HepG2 (cell line): Measurements from ENCODE around the gene UEVLD. TPM values are rescaled to one million over a fixed set of nuclear protein-coding genes. Genes with fewer than 3 reads are reported as not detected.

Experiments
- BHLHE40 ChIP-seq: IDR thresholded peaks from 2 replicates; pipeline ENCODE4 v1.6.1; 2011; ENCODE audit warnings: low read length, improper control_type of control experiment
- NCOA5 ChIP-seq: sonication (generic); formaldehyde crosslinking; IDR thresholded peaks from 2 replicates; pipeline ENCODE4 v1.4.0; 2020; ENCODE audit warnings: missing genetic modification reagents
- RARG ChIP-seq: sonication (generic); formaldehyde crosslinking; IDR thresholded peaks from 2 replicates; pipeline ENCODE4 v1.4.0; 2020; ENCODE audit warnings: low read depth, mild to moderate bottlenecking, missing genetic modification reagents
- REL ChIP-seq: sonication (generic); formaldehyde crosslinking; conservative IDR thresholded peaks from 2 replicates; pipeline ENCODE4 v1.8.0; 2022; ENCODE audit warnings: mild to moderate bottlenecking, missing genetic modification reagents, moderate library complexity
- SRY ChIP-seq: sonication (generic); formaldehyde crosslinking; IDR thresholded peaks from 2 replicates; pipeline ENCODE4 v1.8.0; 2022; ENCODE audit warnings: mild to moderate bottlenecking, missing genetic modification reagents
- TBX3 ChIP-seq: fragments of 450-650 bp; IDR thresholded peaks from 2 replicates; pipeline ENCODE4 v1.6.1; 2017; ENCODE audit warnings: antibody characterized with exemption, mild to moderate bottlenecking, inconsistent platforms, borderline replicate concordance
- TOE1 ChIP-seq: sonication (generic); formaldehyde crosslinking; IDR thresholded peaks from 2 replicates; pipeline ENCODE4 v1.4.0; 2020; ENCODE audit warnings: mild to moderate bottlenecking, missing genetic modification reagents
- ZFP36L1 ChIP-seq: sonication (generic); formaldehyde crosslinking; IDR thresholded peaks from 2 replicates; pipeline ENCODE4 v1.8.0; 2022; ENCODE audit warnings: mild to moderate bottlenecking, missing genetic modification reagents, moderate library complexity
- ZNF652 ChIP-seq: IDR thresholded peaks from 2 replicates; pipeline ENCODE4 v1.6.1; 2016; ENCODE audit warnings: low read depth, borderline replicate concordance
- ZNF780A ChIP-seq: sonication (generic); formaldehyde crosslinking; IDR thresholded peaks from 2 replicates; pipeline ENCODE4 v1.8.0; 2022; ENCODE audit warnings: mild to moderate bottlenecking, missing genetic modification reagents, moderate library complexity
- ZNF83 ChIP-seq: sonication (generic); formaldehyde crosslinking; IDR thresholded peaks from 2 replicates; pipeline ENCODE4 v1.4.0; 2020; ENCODE audit warnings: missing genetic modification reagents, mild to moderate bottlenecking, borderline replicate concordance
- ZSCAN25 ChIP-seq: sonication (generic); formaldehyde crosslinking; IDR thresholded peaks from 2 replicates; pipeline ENCODE4 v1.8.0; 2022; ENCODE audit warnings: mild to moderate bottlenecking, missing genetic modification reagents
- polyA plus RNA-seq, 8 experiments: library from polyadenylated mRNA; depleted of rRNA in 3 of 8; stranded (reverse) in 7 of 8; unstranded in 1 of 8; fragments of >200 nt; fragmentation: Illumina TruSeq in 4 of 8; extraction: Trizol in 4 of 8; gene quantifications; 2 replicates each; pipeline versions ENCODE4 v1.2.1 to v1.2.3, GENCODE V29; 2011 to 2016; ENCODE audit warnings: low read depth in 4 of 8, missing spikeins in 1 of 8, mixed read lengths in 1 of 8; ENCODE audit not compliant: insufficient read depth in 1 of 8
- total RNA-seq, 5 experiments: library from RNA; depleted of rRNA; stranded (reverse); fragments of >200 nt; fragmentation: Illumina TruSeq; extraction: Trizol; gene quantifications; 2 replicates each; pipeline ENCODE4 v1.2.3, GENCODE V29; 2016; ENCODE audit warnings: low read depth in 1 of 5
- TF ChIP-seq, protein P1 (sequence below): sonication (generic); formaldehyde crosslinking; IDR thresholded peaks from 2 replicates; pipeline ENCODE4 v1.8.1; 2023; ENCODE audit warnings: mild to moderate bottlenecking, inconsistent platforms, moderate library complexity, missing genetic modification reagents, borderline replicate concordance
- TF ChIP-seq, protein P2 (sequence below): sonication (generic); formaldehyde crosslinking; IDR thresholded peaks from 2 replicates; pipeline ENCODE4 v1.4.0; 2020; ENCODE audit warnings: mild to moderate bottlenecking, missing genetic modification reagents

The UEVLD gene
- total and polyA plus RNA-seq, 2 of the 13 experiments (the other 11 are each of a cell fraction or from before 2014, with no cell fraction given), result 5.7 to 13.7 TPM

DNA sequence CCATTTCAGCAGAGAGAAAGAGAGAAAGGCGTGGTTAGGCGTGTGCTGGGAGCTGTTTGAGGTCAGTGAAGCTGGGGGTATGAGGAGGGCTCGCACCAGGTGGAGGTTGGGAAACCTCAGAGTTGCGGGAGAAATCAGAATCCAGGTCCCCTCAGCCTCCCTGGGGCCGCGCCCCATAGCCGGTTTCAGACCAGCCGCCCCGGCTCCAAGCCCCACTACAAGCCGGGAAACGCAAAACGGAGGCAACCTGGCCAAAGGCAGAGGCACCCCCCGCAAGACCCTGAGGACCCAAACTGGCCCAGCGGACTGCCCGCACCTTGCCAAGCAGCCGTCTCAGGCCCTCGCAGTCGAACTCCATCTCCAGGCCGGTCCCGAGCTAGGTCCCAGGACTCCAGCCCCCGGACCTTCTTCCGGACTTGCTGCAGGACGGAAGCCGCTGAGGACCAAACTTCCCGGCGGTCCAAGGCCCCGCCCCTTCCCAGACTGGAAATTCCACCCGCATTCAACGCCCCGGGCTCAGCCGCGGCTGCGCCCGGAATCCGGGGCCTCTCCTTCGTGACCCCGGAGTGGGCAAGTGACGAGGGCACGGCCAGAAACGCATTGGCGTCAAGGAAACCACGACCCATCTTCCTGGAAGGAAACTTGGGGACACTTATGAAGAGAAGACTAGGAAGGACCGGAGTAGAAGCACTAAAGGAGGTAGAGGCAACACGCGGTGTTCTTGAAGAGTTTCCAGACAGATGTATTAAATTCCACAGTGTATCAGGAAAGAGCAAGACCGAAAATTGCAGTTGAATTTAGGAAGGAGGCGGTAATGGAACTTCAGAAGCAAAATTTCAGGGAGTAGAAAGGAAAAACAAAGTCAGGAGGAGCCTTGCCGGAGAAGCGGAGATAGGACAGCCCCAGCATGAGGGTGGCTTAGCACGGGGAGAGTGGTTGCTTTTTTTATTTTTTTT lies at the start of gene UEVLD (continued):
- 0 out of 2 replicates have a peak, but pooled peaks have one; percentile 29 for TF ChIP-seq RARG (CRISPR knock-in tag)
- TF ChIP-seq ZNF780A, result no peak
- TF ChIP-seq ZSCAN25 (CRISPR knock-in tag), result no peak; the same call in 1 of the 2 replicates
- TF ChIP-seq SRY, result peak; percentile 26; the same call in 1 of the 2 replicates
- peak; percentile 65; the same call in 1 of the 2 replicates for TF ChIP-seq ZFP36L1
- no peak for TF ChIP-seq ZNF83 (CRISPR knock-in tag)
- no peak for TF ChIP-seq TBX3
- TF ChIP-seq, protein P1, sequence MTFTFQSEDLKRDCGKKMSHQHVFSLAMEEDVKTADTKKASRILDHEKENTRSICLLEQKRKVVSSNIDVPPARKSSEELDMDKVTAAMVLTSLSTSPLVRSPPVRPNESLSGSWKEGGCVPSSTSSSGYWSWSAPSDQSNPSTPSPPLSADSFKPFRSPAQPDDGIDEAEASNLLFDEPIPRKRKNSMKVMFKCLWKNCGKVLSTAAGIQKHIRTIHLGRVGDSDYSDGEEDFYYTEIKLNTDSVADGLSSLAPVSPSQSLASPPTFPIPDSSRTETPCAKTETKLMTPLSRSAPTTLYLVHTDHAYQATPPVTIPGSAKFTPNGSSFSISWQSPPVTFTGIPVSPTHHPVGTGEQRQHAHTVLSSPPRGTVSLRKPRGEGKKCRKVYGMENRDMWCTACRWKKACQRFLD, result peak; percentile 84; the same call in 1 of the 2 replicates
- TF ChIP-seq NCOA5 (CRISPR knock-in tag), result no peak
- peak; percentile 43; the same call in 1 of the 2 replicates for TF ChIP-seq TOE1 (CRISPR knock-in tag)
- no peak for TF ChIP-seq ZNF652
- TF ChIP-seq BHLHE40, result no peak
- no peak for TF ChIP-seq REL (CRISPR knock-in tag)
- TF ChIP-seq, protein P2, sequence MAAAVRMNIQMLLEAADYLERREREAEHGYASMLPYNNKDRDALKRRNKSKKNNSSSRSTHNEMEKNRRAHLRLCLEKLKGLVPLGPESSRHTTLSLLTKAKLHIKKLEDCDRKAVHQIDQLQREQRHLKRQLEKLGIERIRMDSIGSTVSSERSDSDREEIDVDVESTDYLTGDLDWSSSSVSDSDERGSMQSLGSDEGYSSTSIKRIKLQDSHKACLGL (CRISPR knock-in tag), result no peak; the same call in 1 of the 2 replicates
